Measurements from ENCODE around the gene CACNA1C.

DNA sequence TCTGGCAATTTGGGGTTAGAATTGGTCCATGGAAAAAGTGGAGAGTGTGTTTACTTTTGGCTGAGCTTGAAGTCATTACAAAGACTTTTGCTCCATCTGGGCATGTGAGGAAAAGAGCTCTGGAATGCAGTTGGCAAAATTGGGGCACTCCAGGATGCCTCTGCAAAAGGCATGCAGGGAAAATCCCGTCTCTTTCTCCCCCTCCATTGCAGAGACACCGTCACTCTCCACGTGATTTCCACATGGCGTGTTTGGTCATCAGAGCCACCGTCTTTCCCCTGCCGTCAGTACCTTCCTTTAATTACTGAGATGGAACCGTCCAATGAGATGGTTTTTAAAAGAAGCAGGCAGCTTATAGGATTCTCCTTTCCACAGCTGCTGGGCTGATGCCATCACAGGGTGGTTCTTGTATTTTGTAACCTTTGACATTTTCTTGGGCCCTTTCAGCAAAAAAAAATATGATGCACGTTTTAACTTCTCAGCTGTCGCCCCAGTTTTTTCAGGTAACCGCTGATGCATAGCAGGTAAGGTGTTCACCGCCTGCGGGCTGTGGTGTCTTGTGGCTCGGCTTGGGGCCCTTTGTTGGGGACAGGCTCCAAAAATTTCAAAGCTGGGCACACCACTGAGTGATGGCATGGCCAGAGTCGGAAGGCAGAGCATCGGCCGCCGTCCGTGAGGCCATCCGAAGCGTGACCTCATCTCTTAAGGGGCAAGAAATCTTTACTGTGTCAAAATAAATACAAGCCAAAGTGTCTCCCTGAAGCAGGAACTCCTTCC lies 68.4 kb downstream of the CACNA1C start:
- TF ChIP-seq, protein P1, sequence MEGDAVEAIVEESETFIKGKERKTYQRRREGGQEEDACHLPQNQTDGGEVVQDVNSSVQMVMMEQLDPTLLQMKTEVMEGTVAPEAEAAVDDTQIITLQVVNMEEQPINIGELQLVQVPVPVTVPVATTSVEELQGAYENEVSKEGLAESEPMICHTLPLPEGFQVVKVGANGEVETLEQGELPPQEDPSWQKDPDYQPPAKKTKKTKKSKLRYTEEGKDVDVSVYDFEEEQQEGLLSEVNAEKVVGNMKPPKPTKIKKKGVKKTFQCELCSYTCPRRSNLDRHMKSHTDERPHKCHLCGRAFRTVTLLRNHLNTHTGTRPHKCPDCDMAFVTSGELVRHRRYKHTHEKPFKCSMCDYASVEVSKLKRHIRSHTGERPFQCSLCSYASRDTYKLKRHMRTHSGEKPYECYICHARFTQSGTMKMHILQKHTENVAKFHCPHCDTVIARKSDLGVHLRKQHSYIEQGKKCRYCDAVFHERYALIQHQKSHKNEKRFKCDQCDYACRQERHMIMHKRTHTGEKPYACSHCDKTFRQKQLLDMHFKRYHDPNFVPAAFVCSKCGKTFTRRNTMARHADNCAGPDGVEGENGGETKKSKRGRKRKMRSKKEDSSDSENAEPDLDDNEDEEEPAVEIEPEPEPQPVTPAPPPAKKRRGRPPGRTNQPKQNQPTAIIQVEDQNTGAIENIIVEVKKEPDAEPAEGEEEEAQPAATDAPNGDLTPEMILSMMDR (IDR thresholded peaks at IDR 0.05), result no peak
- no peak for TF ChIP-seq POLR2A (IDR thresholded peaks at IDR 0.05)
